DMS114 treated with DMSO at 0.1 percent for 48 hours (cell line): ENCODE data around the gene ANKS1A.

ENCODE experiments used
- DNase-seq: peaks from one replicate; lab custom pipeline; 2025; ENCODE audit not compliant: unreplicated experiment; lab: John Stamatoyannopoulos, UW

The ANKS1A gene

GRCh38 chr6:35064290-35064689 is 175.2 kb downstream of the ANKS1A start:
- DNase-seq = no peak

DNA sequence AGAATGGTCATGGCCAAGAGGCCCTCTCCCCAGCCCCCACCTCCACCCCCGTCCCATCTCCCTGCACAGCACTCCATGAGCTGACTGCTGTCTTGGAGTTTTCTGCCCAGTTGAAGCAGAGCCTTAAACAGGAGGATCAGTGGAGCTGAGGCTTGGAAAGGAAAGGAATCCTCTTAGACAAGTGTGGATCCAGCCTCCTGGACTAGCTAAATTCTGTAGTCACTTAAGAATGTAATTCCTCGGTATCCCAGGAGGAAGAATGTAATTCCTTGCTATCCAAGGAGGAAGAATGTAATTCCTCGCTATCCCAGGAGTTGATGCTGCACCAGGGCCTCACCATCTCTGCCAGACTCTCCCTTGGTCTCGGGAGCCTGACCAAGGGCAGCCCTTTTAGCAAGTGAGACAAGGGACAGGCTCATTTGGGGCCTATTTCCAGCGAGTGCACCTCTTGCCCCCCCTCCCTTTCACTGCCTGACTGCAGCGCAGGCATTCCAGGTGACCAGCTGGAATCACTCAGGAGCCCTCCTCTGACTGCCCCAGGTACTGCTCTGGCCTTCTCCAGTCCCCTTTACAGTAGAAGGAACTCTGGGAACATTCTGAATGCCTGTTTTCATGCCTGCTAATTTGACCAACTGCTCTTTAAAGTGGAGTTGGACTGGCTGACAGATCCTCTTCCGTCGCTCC is 175.8 kb downstream of the ANKS1A start:
- no peak for DNase-seq

DNA sequence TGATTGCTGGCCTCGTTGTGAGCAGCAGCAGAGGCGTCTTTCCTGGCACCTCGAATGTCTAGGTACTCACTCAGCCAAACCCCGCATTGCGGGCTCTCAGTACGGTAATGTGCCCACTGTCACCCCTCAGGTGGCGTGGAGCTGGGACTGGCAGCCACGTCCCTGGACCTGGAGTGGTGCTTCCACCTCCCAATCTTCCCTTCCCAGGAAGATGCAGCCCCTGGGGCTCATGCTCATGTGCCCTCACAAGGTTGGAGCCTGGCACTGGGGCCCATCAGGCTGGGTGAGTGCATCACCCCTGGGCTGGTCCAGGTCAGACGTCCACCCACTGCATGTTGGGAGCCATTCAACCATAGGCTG is 176.4 kb downstream of the ANKS1A start:
- DNase-seq = no peak

GRCh38 chr6:35065870-35066269 is 176.8 kb downstream of the ANKS1A start:
- DNase-seq = no peak

GRCh38 chr6:35067234-35067633 is 178.2 kb downstream of the ANKS1A start:
- no peak for DNase-seq

DNA sequence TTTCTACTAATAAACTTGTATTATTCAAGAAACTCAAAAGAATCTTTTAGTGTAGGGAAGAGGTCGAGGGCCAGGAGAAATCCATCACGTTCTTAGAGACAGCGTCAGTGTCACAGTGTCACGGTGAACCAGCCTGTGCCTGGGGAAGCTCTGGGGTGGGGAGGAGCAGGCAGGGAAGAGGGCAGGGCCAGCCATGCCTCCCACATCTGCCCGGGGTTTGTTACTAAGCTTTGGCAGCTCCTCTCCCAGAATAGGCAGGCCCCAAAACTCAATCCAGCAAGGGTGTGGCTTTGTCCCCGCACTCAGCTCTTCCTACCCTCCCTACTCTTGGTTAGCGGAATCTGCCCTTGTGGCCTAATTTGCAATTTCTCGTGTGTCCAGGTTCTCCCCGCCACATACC is 179.2 kb downstream of the ANKS1A start:
- no peak for DNase-seq

DNA sequence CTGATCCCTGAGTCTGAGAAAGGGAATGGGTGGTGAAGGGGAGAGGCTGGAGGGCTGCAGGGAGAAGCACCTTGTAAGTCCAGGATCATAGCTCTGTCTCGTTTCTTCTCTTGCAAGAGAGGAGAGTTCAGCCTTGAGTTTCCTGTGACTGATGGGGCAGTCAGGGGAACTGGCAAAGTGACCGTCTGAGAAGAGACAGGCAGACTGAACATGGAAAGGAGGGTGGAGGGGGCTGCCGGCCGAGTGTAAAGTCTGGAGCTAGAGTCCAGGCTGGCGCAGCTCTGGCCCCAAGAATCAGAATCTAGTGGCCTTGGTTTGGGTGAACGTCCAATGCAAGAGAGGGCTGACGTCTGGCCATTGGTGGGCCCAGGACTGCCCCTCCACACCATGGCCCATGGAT is 179.6 kb downstream of the ANKS1A start:
- DNase-seq = no peak

- DNase-seq = no peak
Observed at GRCh38 chr6:35069262-35069661, 180.2 kb downstream of the ANKS1A start.

DNA sequence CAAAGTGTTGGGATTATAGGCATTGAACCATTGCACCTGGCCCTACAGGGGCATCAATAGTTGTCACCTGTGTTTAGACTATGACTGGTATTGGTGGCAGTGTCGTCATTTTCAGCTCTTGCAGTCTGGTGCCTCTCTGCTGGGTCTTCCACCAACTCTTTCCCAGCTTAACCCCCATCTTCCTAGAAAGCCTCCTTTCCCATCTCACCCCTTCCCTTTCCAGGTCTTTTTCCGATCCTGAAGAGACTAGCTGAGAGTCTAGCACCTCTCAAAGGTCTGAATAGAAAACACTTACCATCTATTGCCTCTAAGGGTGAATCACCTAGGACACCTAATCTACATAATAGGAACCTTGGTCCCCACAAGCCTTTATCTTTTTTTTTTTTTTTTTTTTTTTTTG is 181.1 kb downstream of the ANKS1A start:
- no peak for DNase-seq

- no peak for DNase-seq
Observed at GRCh38 chr6:35071347-35071994, 182.4 kb downstream of the ANKS1A start.

- DNase-seq = no peak
Observed at GRCh38 chr6:35072051-35072697, 183.1 kb downstream of the ANKS1A start.

GRCh38 chr6:35072698-35073055 is 183.6 kb downstream of the ANKS1A start:
- no peak for DNase-seq

DNA sequence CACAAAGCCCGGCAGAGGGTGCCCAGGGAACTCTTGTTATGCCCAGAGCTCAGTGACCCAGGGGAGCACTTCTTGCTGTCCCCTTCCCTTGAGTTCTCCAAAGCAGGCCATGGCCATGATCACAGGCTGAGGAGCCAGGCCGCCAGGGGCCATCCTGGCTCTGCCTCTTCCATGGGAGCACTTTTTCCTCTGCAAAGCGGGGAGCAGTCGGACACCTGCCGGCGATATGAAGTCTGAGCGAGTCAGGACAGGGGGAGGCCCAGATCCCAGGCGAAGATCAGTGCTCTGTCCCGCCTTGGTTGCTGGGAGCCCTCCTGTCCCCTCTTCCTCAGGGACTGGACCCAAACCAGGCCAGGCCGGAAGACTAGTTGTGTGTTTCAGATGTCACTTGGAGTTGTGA is 184.2 kb downstream of the ANKS1A start:
- no peak for DNase-seq

- DNase-seq = no peak
Observed at GRCh38 chr6:35073766-35074471, 184.9 kb downstream of the ANKS1A start.

DNA sequence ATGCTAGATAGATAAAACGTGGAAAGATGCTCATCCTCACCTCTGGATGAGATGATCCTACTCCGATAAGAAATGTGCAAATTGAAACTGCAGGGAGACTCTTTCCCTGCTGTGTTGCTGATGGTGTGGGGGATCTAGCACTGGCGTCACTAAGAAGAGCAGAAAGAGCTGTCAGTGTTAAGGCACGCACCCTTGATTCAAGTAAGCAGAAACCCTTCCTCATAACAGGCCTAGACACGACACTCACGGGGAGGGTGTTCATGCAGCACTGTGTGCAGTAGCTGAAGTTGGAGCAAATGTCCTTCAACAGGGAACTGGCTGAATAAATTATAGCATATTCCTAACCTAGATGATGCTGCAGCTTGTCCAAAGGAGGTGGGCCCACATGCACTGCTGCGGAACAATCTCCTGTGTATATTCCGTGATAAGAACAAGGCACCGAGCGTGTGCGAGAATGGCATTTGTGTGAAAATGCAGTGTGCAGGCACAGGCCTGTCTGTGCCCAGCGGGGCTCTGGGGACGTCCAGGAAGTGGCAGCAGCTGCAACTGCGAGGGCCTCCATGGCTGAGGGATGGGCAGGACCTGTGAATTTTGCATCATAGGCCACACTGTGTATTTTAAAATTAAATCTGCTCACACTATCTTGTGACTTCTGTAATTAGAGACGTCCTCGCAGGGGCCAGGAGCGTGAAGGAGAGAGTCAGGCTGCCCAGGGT is 188.1 kb downstream of the ANKS1A start:
- DNase-seq = no peak

DNA sequence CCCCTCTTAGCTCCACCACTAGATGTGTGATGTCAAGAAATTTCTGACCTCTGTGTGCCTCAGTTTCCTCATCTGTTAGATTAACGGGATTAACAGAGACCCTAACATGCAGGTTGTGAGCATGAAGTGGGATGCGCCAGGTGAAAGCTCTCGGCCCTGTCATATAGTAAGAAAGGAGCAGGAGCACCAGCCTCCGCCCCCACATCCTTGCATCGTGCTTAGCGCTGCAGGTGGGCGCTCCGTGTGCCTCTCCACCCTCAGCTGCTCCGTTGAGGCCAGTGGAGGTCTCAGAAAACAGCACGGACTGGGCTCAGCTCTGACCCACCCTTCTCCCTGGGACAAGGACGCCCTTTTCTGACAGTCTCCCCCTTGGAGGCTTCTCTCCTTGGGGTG is 188.7 kb downstream of the ANKS1A start:
- DNase-seq = no peak

DNA sequence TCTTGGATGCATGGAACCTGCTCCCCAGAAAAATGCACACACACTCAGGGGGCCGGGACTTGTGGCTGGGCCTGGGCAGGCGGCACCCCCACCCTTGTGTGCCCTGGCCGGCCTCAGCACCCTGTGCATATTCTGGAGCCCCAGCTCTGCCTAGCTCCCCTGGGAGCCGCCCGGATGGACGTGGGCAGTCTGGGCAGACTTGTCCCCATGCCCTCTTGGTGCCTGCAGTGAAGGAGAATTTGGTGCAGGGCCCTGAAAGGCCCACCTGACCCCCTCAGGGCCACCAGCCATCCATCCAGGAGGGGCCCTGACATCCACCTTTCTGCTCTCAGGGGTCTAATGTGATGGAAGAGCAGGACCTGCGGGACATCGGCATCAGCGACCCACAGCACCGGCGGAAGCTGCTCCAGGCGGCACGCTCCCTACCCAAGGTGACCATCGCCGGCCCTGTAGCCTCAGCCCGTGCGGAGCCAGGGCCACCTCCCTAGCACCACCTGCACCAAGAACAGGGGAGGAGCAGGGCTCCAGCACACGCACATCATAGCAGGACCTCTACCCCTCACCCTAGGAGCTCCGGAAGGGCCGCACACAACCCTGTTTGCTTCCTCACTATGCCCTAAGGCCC is 189.3 kb downstream of the ANKS1A start:
- DNase-seq = no peak

DNA sequence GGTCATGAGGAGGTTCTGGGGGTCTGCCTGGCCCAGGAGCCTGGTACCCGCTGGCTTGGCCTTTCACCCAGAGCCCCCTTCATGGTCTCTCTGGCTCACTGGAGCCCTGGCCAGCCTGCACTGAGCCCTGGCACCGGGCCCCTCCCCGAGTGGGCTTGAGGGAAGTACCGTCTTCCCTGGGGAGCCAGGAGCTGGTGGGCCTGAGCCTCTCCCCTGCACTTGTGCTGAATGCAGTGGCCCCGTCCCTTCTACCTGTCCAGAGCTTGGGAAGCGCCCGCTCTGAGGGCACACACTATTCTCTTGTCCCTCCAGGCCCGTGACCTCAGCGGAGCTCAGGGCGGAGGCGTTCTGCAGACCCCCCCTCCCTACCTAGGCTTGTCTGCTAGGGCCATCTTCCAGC is 189.8 kb downstream of the ANKS1A start:
- no peak for DNase-seq

- no peak for DNase-seq
Observed at GRCh38 chr6:35079311-35080000, 190.4 kb downstream of the ANKS1A start.

DNA sequence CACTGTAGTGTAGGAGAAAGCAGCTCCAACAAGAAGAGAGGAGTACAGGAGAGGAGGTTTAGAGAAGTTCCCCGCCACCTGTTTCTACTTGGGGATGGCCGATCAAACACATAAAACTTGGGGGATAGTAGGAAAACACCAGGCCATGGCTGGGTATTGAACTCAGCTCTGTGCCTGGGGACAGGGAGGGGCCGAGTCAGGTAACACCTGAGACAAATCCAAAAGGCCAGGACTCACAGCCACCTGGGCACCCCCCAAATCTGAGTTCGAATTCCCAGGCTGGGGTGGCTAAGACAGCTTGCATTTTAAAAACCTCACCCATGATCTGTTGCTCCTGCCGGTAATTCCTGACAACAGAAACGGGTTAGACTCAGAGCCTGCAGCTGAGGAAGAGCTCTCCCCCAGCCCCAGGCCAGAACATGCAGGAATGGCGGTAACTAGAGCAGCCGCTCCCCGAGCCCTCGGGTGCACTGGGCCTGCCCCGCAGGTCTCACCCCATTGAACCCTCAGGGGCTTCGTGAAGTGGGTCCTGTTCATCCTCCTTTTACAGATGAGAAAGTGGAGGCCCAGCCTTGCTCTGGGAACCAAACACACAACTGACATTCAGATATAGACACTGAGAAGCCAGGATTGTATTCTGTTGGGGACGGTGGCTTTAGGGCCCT is 191.1 kb downstream of the ANKS1A start:
- DNase-seq = no peak
